ENCODE results near the gene UBE2L5. TPM values are rescaled to one million over a fixed set of nuclear protein-coding genes. Genes with fewer than 3 reads are reported as not detected.
"Not testable (repeated sequence)": the region's sequence is repeated elsewhere in the genome, so short reads cannot be mapped to it uniquely, and the experiment has no call there.

UBE2L5 gene
- total RNA-seq, 1 donor from 2014 or later = not detected

DNA sequence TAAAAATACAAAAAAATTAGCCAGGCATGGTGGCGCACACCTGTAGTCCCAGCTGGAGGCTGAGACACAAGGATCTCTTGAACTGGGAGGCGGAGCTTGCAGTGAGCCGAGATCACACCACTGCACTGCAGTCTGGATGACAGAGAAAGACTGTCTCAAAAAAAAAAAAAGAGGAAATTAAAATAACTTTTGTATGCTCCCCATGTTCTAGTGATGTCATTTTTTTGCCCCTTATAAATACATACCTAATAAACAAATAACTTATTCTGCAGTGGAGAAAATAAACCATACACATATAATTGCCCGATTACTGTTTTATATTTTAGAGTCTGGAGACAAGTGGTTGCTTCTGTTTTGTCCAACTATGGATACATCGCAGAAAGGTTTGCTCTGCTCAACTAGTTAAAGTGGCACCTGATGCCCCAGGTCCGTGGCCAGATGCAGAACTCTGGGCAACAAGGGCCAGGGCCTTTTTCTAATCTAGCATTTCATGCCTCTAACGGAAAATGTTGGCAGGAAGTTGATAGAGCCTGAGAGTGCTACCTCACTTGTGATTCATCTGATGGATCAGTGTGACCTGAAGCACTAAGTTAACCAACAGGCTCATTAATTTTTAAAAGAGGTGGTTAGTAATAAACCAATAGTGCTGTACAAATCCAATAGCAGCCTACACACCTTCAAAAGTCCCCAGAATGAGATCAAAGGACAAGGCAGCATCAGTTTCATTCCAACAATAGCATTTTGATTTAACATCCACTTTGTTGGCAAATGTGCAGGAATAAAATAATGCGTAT lies 18.8 kb downstream of the UBE2L5 start:
- DNase-seq = no peak

DNA sequence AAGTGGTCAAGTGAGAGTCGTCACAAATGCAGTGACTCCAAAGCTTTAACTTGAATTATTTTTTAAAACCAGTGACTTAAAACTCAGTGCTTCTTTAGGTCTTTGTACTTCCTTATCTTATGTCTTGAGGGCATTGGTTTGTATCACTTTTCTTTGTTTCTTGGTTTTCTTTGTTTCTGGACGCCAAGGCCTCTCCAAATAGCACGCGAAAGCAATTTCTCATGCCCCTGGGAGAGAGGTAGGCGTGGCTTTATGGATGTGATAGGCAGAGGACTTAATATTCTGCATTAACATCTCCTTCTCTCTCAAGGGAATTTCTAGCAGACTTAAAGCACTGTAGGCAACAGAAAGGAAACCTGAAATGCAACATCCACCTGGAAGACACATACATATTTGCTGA lies 20.6 kb downstream of the UBE2L5 start:
- DNase-seq = no peak

DNA sequence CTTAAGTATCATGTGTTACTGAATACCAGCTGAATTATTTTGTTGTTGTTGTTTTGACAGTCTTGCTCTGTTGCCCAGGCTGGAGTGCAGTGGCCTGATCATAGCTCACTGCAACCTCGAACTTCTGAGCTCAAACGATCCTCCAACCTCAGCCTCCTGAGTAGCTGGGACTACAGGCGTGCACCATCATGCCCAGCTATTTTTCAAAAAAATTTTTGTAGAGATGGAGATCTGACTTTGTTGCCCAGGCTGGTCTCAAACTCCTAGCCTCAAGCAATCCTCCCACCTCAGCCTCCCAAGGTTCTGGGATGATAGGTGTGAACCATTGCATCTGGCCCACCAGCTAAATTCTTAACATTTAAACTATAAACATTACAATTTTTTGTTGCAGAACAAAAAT lies 21.2 kb downstream of the UBE2L5 start:
- not testable (repeated sequence) for DNase-seq

DNA sequence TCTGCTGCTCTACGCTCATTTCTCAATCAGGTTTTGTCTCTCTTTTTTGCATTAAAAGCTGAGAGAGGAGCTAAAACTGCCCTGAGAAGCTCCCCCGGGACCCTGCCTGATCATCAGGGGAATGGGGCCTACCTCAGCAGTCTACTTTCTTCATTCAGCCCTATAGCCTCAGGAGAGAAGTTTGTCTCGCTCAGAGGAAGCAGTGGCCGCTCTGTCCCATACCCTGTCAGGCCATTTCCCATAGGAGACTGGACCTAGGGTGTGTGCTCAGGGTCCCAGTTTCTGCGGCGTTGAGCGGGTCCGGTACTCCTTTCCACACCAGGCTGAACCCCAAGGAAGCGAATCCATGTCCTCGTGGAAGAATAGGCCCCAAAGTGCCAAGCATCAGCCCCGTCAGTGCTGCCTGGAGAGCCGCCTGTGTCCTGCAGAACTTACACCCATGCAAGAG lies 21.7 kb downstream of the UBE2L5 start:
- DNase-seq = no peak

DNA sequence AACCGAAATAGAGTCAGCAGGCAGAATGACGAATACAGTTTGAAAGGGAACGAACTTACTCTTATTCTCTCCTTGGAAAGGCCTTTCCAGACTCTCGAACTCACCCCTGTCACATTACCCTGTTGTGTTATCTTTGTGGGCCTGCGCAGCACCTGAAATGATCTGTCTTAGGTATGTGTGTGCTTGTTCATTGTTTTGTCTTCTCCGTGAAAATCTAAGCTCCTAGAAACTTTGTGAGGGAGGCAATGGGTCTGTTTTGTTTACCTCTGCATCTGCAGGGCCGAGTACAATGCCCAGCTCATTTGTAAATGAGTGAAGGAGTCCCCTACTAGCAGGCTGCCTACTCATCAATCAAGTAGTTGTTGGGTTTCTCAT lies 23.8 kb downstream of the UBE2L5 start:
- DNase-seq = no peak

DNA sequence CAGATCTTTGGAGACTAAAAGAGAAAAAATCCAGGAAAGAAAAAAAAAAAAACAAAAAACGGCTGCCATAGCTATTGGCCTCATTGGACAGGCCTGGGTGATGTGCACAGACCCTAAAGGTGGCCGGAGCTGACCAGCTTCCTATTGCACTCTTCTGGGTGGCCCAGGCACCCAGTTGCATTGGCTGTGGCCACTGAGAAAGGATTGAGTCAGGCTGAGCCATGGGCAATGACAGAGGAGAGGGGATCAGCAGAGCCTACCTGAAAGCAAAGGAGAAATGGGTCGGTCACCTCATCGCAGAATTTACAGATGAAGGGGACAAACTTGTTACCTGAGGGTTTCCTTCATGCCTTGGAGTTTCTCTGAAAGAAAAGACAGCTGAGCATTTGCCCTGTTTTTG lies 26.1 kb downstream of the UBE2L5 start:
- DNase-seq = no peak

DNA sequence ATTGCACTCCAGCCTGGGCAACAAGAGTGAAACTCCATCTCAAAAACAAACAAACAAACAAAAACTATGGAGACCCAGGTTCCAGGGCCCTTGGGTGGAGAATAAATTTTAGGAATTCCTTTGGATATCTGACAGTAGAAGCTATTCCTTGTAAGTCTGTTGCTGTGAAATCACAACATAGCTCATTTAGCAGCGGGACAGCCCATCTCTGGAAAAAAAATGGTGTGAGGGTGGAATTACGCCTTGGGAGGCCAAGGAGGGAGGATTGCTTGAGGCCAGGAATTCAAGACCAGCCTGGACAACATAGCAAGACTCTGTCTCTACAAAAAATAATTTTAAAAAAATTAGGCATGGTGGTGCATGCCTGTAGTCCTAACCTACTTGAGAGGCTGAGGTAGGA lies 27.8 kb downstream of the UBE2L5 start:
- DNase-seq = no peak

DNA sequence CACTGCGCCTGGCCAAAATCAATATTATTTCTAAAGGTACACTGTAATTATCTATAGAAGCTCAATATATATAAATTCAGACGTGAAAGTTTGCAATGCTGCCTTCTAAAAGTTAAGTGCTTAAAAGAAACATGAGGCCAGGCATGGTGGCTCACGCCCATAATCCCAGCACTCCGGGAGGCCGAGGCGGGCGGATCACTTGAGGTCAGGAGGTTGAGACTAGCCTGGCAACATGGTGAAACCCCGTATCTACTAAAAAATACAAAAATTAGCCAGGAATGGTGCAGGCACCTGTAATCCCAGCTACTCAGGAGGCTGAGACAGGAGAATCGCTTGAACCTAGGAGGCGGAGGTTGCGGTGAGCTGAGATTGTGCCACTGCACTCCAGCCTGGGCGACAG lies 29.2 kb downstream of the UBE2L5 start:
- not testable (repeated sequence) for DNase-seq

DNA sequence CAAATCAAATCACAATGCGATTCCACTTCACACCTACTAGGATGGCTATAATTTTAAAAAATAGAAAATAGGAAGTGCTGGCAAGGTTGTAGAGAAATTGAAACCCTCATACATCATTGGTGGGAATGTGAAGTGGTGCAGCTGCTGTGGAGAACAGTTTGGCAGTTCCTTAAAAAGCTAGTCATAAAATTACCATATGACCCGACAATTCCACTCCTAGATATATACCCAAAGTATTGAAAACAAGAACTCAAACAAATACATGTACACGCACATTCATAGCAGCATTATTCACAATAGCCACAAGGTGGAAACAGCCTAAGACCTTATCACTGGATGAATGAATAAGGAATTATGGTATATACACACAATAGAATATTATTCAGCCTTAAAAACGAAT lies 31.4 kb downstream of the UBE2L5 start:
- DNase-seq = no peak

DNA sequence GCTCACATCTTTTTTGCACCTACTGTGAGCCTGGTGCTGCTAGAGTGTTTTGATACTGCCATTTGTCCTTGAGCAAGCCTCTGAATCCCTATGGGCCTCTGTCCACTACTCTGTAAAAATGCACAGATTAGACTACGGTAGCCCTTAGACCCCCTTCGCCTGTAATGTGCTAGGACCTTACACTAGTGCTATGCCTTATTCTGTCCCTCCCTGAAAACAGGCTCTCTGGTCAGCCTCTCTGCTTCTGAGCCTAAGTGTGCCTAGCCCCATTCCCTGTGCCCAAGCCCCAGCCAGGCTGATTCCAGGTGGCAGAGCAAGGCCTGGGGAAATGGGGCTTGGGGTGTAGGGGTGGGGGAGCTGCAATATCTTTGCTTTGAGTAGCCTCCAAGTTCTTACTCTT lies 32.7 kb downstream of the UBE2L5 start:
- no peak for DNase-seq

DNA sequence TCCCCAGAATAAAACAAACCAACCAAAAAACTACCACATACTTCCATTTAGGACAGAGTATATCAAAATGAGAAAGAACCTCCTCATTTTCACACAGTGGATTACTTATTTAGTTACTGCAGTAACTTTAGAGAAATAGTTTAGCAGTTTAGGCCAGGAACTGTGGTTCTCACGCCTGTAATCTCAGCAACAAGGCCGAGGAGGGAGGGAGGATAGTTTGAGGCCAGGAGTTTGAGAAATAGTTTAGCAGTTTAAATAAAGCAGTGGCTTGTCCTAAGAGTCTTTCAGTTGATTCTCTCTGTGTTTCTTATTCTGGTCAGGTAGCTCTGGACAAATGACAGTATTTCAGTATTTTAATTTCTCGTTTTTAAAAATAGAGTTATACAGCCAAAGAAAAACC lies 34.0 kb downstream of the UBE2L5 start:
- DNase-seq = no peak

DNA sequence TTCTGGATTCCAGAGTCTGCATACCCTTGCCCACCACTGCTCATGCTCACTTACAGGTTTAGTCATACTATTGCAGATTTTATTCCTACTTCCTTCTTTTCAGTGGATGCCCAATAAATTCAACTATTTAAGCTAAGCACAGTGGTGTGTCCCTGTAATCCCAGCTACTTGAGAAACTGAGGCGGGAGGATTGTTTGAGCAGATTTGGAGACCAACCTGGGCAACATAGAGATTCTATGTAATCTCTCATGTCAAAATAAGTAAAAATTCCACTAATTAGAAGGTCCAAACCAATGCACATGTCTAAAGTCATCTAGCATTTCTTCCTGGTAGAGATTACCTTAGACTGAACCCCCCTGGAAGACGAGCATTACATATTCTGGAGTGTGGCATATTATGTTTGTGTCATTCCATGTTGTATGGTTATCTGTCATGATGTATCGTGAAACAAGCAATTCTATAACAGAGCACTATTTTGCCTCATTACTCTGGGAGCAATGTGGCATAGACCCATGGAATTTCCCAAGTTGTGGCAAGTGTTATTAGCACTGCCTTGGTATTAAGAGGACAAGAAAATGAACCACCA lies 35.1 kb downstream of the UBE2L5 start:
- no peak for DNase-seq

DNA sequence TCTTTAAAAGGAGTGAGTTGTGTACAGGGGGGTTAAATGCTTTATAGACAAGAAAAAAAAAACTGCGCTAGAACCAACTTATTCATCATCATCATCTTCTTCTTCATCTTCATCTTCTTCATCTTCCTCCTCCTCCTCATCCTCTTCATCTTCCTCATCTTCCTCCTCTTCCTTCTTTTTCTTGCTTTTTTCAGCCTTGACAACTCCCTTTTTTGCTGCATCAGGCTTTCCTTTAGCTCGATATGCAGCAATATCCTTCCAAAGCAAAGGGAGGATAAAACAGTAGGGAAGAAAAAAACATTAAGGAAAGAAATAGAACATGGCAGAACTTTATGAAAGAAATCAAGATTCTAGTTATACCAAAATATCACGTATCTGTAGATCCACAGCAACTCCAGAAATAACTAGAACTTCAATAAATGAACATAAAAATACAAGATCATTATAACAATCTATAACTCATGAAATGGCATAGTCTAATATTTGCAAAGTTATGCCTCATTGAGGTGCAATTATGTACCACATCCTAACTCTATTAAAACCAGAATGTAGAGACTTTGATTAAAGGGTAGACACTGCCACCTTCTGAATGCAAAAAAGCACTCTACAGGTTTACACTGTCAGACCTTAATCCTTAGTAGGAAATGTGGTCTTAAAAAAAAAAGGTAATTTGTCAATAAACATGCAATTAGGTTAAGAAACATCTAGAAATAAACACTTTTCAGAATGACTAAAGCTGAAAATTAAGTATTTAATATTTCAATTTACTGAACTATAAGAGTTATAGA lies 39.2 kb downstream of the UBE2L5 start:
- not testable (repeated sequence) for DNase-seq

DNA sequence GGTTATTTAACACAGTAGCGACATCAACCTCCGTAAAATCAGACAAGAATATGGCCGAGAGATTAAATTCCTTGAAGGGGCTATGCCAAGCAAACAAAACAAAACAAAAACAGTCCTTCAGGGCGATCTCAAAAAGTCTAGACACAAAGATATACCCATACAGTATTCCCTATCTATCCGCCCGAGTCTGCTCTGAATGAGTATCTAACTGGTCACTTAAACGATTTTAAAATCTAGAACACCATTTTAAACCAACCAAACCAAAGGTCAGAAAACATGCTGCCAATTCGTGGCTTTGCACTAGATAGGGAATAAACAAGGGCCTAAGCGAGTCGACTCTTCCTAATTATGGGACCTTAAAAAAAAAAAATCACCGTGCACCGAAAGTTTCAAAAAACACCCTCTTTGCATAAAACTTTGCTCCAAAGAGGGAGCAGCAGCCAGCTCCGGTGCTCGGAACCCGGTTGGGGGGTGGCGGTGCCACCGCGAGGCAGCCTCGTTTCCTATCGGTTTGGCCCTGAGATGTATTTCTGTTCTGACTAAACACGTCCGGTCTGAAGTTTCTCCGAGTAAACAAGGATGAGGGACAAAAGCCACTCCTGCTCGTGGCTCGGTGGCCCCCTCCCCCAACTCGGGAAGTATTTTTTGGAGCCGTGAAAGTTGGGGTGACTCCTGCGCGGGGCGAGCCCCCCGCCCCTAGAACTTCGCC lies 41.6 kb downstream of the UBE2L5 start:
- DNase-seq = peak; percentile 41

DNA sequence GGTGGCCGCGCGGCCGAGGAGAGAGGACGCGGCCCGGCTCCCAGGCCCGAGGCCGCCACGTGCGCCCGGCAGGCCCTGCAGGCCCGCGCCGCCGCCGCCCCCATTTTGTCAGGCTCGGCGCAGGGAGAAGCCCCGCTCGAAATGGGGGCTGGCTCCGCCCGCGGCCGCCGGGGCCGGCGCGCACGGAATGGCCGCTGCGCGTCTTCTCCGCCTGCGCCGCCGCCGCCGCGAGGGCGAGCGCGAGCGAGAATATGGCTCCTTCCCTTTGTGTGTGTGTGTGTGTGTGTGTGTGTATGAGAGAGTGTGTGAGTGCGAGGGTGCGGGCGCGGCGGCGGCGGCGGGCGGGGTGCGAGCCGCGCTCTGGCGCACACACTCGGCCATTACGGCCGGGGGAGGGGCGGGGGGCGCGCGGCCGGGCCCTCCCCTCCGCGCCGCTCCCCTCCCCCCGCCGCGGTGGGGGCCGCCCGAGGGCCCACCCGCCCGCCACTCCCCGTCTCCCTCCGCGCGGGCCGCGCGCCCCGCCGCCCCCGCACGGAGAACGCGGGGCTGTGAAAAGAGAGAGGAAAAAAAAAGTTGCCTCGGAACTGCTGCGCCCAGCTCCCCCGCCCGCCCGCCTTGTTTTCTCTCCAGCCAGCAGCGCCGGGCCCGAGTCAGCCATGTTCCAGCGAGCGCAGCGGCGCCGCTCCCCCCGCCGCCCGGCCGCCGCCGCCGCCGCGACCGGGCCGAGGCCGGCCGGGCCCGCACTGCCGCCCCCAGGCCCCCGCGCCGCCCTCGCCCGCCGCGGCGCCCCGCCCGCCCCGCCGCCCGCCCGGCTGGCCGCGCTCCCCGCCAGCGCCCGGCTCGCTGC lies 42.4 kb downstream of the UBE2L5 start:
- peak; percentile 81 for DNase-seq

DNA sequence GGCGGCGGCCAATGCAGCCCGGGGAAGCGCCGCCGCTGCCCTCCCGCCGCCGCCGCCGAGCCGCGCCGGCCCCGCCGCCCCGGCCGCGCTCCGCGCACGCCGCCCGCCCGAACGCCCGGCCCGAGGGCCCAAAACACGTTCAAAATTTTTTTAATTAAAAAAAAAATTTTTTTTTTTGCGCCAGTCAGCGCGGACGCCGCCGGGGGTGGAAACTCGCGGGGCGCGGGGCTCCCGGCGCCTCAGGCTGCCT lies 43.0 kb downstream of the UBE2L5 start:
- DNase-seq = no peak

DNA sequence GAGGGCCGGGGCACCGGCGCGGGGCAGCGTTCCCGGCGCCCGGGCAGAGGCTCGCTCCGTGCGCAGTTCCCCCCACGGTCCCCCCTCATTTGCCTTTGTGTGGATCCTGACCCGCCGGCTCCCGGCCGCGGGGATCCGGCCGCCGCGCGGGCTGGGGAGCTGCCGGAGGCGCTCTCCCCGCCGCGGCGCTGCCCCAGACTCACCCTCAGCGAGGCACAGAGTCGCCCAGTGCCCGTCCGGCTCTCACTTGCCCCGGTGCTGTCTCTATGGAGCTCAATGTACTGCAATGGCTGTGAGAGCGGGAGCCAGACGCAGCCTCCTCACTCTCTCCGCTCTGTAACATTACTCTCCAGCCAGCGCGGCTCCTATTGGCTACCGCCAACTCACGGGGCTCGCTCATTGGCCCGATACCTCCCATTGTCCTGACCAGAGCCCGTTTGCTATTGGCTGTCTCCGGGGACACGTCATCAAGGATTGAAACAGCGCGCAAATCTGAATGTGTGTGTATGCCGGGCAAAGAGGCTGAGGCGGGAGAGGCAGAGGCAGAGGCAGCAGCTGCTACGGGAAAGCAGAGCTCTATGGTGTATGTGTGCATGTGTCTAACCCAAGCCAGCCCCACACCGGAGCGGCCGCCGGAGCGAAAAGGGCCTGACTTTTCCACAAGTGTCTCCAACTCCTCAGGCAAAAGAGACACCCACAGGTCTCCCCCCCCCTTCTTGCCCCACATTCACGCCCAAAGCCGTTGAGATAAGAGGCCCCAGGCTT lies 43.5 kb downstream of the UBE2L5 start, which contains the start of gene HMGB1:
Gene HMGB1, minus strand, starts transcription at position 344 of the 765 bp plus-strand sequence. CDS start 2,256 bp downstream, outside the sequence.
- peak; percentile 99 for DNase-seq

DNA sequence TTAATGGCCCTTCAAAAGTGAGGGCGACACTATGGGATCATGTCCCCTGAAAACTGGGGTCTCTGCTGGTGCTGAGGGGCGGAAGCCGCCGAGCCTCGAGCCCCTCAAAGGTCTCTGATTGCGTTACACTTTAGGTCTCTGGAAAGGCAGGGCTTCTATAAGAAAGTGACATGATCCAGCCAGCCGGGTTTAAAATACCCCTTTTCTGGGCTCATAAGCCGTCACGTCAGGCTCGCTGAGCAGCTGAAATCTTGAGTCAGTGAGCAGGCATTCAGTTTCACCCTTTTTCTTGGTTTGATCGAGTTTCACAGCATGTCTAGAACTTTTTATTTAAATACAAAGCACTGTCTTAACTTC lies 44.0 kb downstream of the UBE2L5 start:
- DNase-seq = no peak

DNA sequence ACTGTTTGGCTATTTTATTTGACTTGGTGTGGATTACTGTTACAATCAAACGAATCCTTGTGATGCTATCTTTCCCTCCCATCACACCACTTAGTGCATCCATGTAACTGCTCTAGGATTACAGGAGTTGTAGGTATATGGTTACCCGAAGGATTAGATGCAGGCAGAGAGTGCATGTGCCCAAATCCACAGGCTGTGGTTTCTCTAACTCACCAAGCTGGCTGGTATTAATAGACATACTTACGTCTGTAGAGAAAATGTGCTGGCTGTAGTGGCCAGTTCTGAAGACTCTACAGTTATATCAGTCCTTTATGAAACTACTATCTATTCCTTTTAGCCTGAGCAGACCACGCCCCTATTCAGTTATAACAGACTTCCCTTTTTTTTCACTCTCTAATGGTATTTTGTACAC lies 44.6 kb downstream of the UBE2L5 start:
- DNase-seq = no peak

DNA sequence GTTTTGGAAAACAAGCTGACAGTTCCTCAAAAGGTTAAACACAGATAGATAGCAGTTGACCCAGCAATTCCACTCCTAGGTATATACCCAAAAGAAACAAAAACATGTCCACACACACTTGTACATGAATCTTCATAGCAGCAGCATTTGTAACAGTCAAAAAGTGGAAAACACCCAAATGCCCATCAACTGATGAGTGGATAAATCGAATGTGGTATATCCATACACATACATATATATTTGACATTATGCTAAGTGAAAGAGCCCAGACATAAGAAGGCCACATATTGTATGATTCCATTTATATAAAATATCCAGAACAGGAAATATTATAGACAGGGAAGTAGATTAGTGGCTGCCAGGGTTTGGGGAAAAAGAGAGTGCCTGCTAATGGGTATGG lies 51.4 kb downstream of the UBE2L5 start:
- no peak for DNase-seq

All from occipital lobe (tissue), 2 donors.